ENCODE results near the gene MLH1.

Gene MLH1

GRCh38 chr3:37094636-37095035 is 101.3 kb downstream of the MLH1 start:
- no peak for DNase-seq (ENCODE audit: low spot score)
- TF ChIP-seq CTCF (IDR thresholded peaks at IDR 0.05; ENCODE audit: extremely low read depth, missing control alignments) = no peak

GRCh38 chr3:37096288-37096687 is 103.0 kb downstream of the MLH1 start:
- no peak for DNase-seq (ENCODE audit: low spot score)
- TF ChIP-seq CTCF (IDR thresholded peaks at IDR 0.05; ENCODE audit: extremely low read depth, missing control alignments) = no peak

DNA sequence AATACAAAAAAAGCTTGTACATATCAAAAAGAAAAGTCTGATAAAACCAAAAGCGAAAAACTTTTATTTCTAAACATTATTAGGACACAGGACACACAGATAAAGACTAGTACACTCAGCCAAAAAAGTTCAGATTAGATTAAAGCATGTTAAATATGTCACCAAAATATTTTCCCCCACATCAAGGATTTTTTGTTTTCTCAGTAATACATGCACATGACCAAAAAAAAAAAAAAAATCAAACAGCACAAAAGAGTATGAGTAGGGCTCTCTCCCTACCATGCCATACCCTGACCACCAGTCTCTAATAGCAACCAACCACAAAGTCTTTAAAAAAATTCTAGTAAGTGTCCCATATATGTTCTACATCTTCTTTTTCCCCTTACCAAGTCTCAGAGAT is 103.7 kb downstream of the MLH1 start:
- TF ChIP-seq CTCF (IDR thresholded peaks at IDR 0.05; ENCODE audit: extremely low read depth, missing control alignments) = no peak
- no peak for DNase-seq (ENCODE audit: low spot score)

DNA sequence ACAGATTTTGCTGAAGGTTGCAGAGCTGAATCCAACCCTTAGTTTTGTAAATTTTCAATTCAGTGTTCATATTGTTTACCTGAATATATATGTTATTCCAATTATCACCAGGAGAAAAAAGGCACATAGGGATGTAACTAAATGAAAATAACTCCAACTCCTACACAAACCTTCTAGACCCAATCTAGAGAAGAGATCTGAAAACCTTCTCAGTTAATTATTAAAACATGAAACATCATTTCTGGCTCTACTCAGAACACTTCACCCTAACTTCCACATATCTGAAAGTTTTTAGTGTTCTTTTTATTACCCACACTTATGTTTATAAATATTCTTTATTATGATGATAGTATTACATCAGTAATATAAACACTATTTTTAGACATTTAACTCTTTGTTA is 104.5 kb downstream of the MLH1 start:
- TF ChIP-seq CTCF (IDR thresholded peaks at IDR 0.05; ENCODE audit: extremely low read depth, missing control alignments) = no peak
- DNase-seq (ENCODE audit: low spot score) = no peak

GRCh38 chr3:37098884-37099283 is 105.6 kb downstream of the MLH1 start:
- no peak for TF ChIP-seq CTCF (IDR thresholded peaks at IDR 0.05; ENCODE audit: extremely low read depth, missing control alignments)
- no peak for DNase-seq (ENCODE audit: low spot score)

DNA sequence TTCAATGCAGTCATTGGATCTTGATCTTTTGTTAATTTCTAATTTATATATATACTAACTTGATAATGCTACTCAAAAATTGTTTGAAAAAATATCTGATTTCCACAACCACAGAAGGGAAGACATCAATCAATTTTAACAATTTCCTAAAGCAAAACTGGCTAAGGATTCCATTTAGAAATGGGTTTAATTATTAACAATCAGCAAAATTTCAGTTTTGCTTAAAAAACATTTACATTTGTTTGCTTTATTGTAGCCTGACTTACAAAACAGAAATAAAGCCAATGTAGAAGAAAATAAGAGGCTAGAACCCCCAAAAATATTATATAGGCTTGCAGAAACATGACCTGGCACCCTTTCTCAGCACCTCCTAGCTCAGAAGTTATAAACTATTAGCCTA is 106.2 kb downstream of the MLH1 start:
- TF ChIP-seq CTCF (IDR thresholded peaks at IDR 0.05; ENCODE audit: extremely low read depth, missing control alignments) = no peak
- DNase-seq (ENCODE audit: low spot score) = no peak

DNA sequence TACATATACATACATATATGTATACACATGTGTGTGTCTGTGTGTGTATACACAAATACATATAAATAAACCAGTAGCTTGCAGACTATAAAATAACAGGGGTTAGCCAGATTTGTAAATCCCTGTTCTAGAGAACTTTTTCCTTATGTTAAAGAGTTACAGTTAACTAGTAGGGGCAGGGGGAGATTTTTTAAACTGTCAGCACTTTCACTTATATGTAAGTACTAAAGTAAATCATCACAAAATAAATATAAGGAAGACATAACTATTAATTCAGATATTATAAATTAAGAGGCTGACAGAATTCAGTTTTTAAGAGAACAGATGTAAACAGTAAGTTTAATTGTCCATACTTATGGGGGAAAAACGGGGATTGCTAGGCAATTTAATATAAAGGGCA is 107.1 kb downstream of the MLH1 start:
- no peak for DNase-seq (ENCODE audit: low spot score)
- TF ChIP-seq CTCF (IDR thresholded peaks at IDR 0.05; ENCODE audit: extremely low read depth, missing control alignments) = no peak
